ENCODE measurements around the gene REXO1. TPM values are rescaled to one million over a fixed set of nuclear protein-coding genes. Genes with fewer than 3 reads are reported as not detected.

REXO1 gene
- total RNA-seq, 2 donors from 2014 or later, result 18.2 to 24.5 TPM

- no peak for TF ChIP-seq CTCF (IDR thresholded peaks at IDR 0.05)
- Histone ChIP-seq H3K9me3 (no peaks in the 10 kb centered on the region), H3K4me3 (no peak overlapping the region), H3K27ac (no peak overlapping the region), H3K27me3 (replicated peaks; ENCODE audit: insufficient read depth) (no peaks in the 10 kb centered on the region), H3K36me3 (no peaks in the 10 kb centered on the region), H3K4me1 (ENCODE audit: control insufficient read depth in 1 of 2, low read depth in 2 of 2) (no peaks in the 10 kb centered on the region)
- no peak for ATAC-seq (ENCODE audit: insufficient number of reproducible peaks, low FRiP score, low read depth)
- no peak for DNase-seq (ENCODE audit: low spot score)
Measured at GRCh38 chr19:1790054-1790792, 58.1 kb downstream of the REXO1 start.

GRCh38 chr19:1789261-1790041 lies 58.8 kb downstream of the REXO1 start:
- no peak for TF ChIP-seq CTCF (IDR thresholded peaks at IDR 0.05)
- no peak for ATAC-seq (ENCODE audit: insufficient number of reproducible peaks, low FRiP score, low read depth)
- Histone ChIP-seq H3K27me3 (replicated peaks; ENCODE audit: insufficient read depth) (no peaks in the 10 kb centered on the region), H3K9me3 (no peaks in the 10 kb centered on the region), H3K4me1 (ENCODE audit: control insufficient read depth in 1 of 2, low read depth in 2 of 2) (no peaks in the 10 kb centered on the region), H3K4me3 (no peak overlapping the region), H3K27ac (no peak overlapping the region), H3K36me3 (no peaks in the 10 kb centered on the region)
- no peak for DNase-seq (ENCODE audit: low spot score)

GRCh38 chr19:1787116-1787515 lies 61.2 kb downstream of the REXO1 start:
- DNase-seq (ENCODE audit: low spot score) (no peak), ATAC-seq (ENCODE audit: insufficient number of reproducible peaks, low FRiP score, low read depth) (no peak)
- Histone ChIP-seq H3K27me3 (replicated peaks; ENCODE audit: insufficient read depth) (no peaks in the 10 kb centered on the region), H3K4me3 (no peak overlapping the region), H3K27ac (no peak overlapping the region), H3K36me3 (no peaks in the 10 kb centered on the region), H3K4me1 (ENCODE audit: control insufficient read depth in 1 of 2, low read depth in 2 of 2) (no peaks in the 10 kb centered on the region), H3K9me3 (peaks cover under 1% of the 10 kb centered on the region)
- no peak for TF ChIP-seq CTCF (IDR thresholded peaks at IDR 0.05)

- TF ChIP-seq CTCF (IDR thresholded peaks at IDR 0.05), result no peak
- H3K4me3 ChIP-seq, result no peak overlapping the region
- no peak for ATAC-seq (ENCODE audit: insufficient number of reproducible peaks, low FRiP score, low read depth)
- H3K4me1 ChIP-seq (ENCODE audit: control insufficient read depth in 1 of 2, low read depth in 2 of 2), result no peaks in the 10 kb centered on the region
- H3K36me3 ChIP-seq, result no peaks in the 10 kb centered on the region
- no peaks in the 10 kb centered on the region for H3K27me3 ChIP-seq (replicated peaks; ENCODE audit: insufficient read depth)
- H3K27ac ChIP-seq, result no peak overlapping the region
- no peak for DNase-seq (ENCODE audit: low spot score)
- peaks cover 5% of the 10 kb centered on the region for H3K9me3 ChIP-seq
Measured at GRCh38 chr19:1786668-1787067, 61.6 kb downstream of the REXO1 start.

GRCh38 chr19:1785310-1785709 lies 63.0 kb downstream of the REXO1 start:
- DNase-seq (ENCODE audit: low spot score), result no peak
- H3K27me3 ChIP-seq (replicated peaks; ENCODE audit: insufficient read depth), result no peaks in the 10 kb centered on the region

More at GRCh38 chr19:1785310-1785709, 63.0 kb downstream of the REXO1 start:
- H3K4me3 ChIP-seq, result no peak overlapping the region
- no peak for ATAC-seq (ENCODE audit: insufficient number of reproducible peaks, low FRiP score, low read depth)
- peaks cover 7% of the 10 kb centered on the region for H3K9me3 ChIP-seq
- TF ChIP-seq CTCF (IDR thresholded peaks at IDR 0.05), result no peak
- H3K27ac ChIP-seq, result no peak overlapping the region
- H3K4me1 ChIP-seq (ENCODE audit: control insufficient read depth in 1 of 2, low read depth in 2 of 2), result no peaks in the 10 kb centered on the region
- H3K36me3 ChIP-seq, result no peaks in the 10 kb centered on the region

All from thoracic aorta (tissue), 2 donors.